T follicular helper cell (primary cell): Measurements from ENCODE around the gene SLC12A8.

Experiments used
- DNase-seq: peaks from one replicate; pipeline ENCODE4 v3.0.0-alpha.2; 2020; ENCODE audit warnings: low read depth

SLC12A8 gene

DNA sequence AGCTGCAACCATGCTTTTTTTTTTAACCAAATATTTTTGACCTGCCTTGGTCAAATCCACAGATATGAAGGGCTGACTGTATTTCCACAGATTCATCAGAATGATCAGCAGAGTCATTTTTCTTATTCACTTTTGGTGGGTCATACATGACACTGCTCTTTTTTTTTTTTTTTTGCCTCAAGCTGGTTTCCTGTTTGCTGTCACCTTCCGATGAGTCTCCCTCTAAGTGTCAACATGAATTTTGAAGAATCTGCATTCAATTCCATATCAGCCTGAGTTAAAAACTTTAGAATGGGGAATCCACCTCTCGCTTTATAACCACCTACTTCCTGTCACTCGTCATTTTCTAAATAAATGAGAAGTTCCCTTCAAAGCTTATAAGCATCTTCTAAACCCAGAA lies 2.2 kb upstream of the SLC12A8 start:
- no peak for DNase-seq

DNA sequence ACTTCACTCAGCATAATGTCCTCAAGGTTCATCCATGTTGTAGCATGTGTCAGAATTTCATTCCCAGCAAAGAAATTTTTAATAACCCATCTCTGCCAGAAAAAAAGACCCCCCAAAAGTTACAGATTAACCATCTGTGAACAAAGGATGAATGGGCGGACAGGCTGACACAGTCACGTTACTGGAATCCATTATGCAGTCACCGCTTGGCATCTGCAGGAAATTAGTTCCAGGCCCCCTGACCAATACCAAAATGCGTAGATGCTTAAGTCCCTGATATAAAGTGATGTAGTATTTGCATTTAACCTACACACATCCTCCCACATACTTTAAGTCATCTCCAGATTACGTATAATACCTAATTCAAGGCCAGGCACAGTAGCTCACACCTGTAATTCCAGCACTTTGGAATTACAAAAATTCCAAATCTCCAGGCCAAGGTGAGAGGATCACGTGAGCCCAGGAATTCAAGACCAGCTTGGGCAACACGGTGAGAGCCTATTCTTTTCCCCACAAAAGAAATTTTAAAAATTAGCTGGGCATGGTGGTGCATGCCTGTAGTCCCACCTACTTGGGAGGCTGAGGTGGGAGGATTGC lies 1.5 kb upstream of the SLC12A8 start:
- DNase-seq: no peak

DNA sequence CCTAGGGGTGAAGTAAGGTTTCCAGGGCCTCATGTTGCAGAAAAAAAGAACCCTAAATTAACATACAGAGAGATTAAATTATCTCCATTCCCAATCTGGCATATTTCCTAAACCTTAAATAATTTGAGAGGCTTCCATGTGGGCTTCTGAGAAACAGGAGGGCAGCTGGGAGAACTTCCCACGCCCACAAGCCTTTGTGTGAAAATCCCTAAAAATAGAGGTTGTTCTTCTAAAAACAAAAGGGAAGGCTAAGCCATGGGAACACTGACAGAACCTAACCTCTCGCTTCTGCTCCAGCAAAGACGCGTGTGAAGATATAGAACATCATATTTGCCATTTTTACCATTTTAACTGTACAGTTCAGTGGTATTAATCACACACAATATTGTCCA lies 812 bp upstream of the SLC12A8 start:
- DNase-seq: no peak

DNA sequence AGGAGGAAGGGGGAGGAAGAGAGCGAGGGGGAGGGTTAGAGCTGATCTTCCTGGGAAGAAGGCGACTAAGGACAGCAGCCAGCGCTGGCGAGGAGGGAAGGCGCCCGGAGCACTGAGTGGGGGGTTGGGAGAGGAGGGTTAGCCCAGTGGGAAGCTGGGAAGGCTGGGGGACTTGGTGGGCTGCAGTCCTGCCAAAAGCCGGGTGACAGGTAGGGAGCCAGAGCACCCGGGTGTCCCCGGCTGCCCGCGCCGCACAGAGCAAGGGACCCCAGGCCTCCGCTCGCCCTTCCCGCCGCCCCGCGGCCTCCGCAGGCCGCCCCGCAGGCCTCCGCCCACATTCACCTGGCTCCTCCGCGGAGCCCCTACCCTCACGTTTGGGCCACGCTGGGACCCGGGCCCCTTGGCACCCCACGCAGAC lies 448 bp downstream of the SLC12A8 start:
- DNase-seq: no peak

DNA sequence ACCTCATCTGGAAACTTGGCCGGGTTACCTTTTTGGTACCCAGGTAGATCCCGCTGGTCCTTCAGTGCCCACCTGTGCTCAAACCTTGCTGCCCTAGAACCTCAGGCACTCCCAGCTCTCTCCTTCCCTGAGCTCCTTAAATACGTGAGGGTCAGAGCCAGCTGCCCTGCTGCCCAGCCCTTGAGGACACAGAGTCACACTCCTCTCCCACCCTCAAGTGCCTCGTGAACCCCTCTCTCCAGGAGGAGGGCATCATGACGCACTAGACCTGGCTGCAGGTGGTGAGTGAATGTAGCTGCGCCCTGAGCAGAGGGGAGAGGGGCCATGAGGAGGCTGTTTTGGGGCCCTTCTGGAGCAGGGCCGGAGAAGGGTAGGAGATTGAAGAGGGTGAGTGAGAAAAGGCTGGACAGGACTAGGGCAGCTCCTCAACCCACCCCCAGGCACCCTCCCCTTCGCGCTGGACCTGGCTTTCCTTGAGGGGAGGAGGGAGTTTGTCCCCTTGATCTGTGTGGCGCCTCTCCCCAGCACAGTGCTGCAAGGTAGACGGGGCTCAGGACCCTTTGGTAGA lies 941 bp downstream of the SLC12A8 start:
- DNase-seq: no peak

DNA sequence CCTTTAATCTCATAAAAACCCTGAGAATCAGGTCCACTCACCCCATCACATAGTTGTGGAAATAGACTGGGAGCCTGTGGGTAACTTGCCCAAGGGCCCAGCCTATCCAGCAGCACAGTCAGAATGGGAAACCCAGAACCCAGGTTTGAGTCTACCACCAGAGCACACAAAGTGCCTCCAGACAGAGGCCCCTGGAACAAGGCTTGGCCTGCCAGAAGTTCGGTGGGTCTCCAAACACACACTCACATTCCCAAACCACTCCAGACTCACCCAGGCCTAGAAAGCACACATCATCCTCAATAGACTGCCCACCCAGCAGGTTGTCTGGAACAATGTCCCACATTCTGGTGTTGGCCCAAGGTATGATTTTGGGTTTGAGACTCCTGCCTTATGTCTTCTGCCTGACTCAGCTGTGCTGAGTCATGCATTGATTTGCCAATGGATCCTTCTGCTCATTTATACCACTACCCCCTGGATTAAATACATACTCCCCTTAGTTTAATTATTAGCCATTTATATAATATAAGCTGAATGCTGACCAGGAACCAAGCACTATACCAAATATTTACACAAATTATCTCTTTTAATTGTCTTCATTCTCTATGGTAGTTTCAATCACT lies 4.5 kb downstream of the SLC12A8 start:
- DNase-seq: no peak

DNA sequence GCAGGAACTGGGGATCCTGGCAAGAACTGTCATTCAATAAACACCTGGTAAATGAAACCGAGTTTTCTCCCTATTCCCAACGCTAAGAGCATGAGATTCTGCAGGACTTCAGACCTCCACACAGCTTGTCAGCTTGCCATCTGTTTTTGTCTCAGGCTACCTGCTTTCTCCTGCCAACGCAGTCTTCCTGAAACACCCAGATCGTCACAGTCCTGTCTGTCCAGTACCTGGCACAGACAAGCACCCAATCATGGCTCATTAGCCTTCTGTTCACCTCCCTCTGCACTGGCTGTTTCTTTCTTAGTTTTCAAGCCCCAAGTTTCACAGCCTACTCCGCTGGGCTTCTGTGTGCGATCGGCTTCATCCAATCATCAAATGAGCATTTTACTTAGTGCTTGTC lies 5.0 kb downstream of the SLC12A8 start:
- no peak for DNase-seq

DNA sequence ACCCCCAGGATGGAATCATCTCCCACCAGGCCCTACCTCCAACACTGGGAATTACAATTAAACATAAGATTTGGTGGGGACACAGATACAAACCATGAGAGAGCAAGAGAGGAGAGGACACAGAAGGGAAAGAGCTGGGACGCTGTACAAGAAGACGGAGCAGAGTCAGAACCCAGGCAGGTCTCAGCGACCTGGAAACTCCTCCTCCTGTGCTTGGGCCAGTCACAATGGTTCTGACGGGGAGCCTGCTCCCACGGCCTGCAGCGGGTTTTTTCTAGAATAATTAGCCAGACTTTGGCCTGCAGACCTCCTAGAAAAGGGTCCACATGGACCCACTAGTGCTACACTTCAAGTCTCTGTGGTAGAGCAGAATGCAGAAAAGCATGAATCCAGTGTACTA lies 5.6 kb downstream of the SLC12A8 start:
- no peak for DNase-seq

DNA sequence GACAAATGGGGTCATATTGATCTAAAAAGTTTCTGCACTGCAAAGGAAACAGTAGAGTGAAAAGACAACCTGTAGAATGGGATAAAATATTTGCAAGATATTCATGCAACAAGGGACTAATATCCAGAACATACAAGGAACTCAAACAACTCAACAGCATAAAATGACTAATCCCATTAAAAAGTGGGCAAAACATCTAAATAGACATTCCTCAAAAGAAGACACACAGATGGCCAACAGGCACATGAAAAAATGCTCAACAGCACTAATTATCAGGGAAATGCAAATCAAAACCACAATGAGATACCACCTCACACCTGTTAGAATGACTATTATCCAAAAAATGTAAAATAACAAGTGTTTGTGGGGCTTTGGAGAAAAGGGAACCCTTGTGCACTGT lies 8.8 kb downstream of the SLC12A8 start:
- no peak for DNase-seq

DNA sequence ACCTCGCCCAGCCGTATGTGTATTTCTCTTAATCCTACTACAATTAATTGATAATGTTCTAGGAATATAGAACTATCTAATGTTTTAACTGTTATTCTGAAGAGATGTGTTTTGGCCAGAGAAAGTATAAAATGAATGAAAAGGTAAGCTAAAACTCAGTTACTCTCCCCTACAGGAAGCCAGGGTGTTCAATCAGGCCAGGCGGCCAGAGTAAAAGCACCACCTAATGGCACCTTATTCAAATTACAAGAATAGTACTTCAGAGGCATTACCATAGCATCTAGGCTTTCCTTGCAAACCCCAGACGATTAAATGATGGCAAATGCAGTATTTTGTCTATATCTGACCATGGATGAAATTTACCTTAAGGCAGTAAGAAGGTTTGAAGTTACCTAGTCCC lies 10.4 kb downstream of the SLC12A8 start:
- DNase-seq: no peak

DNA sequence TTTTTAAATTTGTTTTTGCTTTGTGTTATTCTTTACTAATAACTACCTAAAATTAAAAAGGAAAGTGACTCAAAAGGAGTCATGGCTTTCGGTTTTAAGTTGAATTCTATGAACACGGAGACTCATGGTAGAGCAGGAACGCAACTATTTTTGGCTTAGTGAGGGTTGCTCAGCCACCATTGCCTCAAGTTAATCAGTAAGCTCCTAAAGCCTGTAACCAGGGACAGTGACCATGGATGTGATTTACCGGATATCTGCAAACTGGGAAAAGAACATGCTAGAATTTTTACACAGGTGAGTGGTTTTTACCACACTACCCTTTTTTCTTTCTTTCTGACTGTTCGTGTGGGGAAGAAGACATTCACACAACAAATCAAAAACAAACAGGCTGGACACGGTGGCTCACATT lies 11.8 kb downstream of the SLC12A8 start:
- no peak for DNase-seq

DNA sequence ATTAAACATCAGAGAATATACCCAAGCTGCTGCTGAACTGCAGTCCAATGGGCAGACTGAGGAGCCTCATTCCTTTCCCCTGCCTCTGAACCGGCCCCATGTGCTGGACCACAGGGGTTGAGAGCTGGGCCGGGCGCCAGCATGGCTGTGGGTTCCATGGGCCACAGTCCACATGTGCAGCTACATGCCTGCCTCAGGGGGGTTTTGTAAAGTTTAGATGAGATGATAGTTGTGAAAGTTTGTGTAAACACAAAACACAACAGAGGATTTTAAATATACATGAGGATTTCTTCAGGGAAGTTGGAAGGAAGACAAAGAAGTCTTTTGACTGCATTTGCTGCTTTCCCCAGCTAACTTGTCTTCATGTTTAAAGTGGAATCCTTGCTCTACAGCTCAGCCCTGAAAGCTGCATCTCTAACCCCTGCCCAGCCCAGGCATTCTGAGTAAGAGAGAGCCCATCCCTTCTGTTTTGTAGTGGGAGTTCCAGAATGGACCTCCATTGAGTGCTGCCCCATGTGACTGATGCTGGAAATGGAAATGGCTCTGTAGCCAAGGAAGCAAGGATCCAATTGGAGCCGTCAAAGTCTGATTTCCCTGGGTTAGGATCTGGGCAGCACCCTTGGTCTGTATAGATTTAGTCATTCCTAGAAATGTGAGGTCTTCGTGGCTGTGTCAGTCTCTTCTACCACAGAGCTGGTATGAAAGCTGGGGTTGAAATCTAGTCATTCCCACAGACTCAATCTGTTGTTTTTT lies 17.5 kb downstream of the SLC12A8 start:
- DNase-seq: no peak

DNA sequence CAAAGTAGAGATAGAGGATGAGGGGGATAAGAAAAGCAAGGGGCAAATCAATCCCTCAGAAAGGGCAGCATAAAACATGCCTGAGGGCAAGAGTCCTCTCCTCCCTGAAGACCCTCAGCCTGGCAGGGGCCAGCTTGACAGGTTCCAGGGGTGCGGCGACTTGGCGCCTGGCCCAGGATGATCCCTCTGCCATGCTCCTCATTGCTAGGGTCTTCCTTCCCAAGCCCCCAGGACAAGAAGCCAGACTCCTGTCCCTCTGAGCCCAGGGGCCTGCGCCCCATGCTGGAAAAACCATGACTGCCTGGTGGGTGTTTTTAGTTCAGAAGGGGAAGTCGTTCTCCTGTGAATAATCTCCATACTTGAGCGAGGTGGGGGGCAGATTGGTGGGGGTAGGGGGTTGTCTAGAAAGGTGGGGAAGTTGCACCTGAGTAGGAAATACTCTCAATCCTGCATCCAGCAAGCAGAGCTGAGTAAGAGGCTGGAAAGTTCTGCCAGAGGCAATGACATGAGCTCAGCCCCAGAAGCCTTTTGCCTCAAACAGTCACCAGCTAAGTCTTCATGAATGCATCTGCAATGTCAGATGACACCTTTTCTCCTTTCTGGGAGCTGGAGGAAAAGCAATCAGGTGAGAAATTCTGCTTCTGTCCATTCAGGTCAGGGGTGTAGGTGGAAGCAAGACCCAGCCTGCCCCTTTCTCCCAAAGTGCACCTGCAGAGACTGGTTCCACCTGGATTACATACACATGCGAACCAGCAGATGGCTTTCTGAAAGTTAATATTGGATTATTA lies 18.3 kb downstream of the SLC12A8 start:
- no peak for DNase-seq

DNA sequence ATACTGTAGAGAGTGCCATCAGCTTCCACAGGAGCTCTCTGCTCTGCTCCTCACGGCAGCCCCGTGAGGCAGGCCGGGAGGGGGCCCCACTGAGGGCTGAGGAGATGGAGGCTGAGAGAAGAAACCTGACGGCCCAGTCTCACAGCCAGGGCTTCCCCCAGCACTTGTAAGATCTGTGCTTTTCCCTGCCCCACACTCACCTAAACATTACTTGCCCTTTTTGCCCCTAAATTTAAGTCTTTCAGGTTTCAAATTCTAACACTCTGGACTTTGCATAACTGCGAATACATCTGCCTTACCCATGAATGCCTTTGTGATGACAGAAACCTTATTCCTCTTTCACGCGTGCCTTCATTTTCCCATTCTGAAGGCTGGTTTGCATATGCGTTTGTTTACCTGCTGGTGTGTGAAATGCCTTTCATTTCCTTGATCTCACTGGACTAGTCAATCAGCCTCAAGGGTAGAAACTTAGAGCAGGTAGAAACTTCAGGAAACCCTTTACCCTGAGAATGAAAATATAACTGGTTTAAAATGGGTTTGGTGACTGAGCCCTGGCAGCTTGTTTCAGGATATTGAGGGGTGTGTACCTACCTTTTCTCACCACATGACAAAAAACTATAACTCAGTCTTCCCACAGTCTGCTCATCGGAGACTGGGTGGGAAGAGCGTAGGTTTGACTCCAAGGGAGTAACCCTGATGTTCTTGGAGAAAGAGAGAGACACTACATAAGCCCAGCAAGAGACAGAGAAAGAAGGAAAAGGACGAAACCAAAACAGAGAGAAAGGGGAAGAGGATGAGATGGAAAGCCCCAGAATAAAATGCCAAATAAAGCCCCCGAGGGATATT lies 20.1 kb downstream of the SLC12A8 start:
- no peak for DNase-seq

DNA sequence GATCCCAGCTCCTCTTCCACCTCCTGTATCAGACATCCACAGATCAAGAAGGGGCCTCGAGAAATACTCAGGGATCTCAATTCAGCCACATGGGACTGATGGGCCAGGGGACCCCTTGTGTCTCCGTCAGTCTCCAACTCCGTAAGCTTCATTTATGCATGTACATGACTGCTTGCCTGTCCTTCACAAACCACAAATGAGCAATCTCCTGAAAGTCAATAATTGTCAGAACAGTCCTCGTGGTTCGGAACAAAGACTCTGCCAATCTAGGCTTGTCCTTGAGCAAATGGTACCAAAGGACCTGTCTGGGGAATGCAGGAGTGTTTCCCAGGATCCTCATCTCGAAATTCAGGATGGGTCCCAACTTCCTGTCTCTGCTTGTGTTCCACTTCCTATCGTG lies 20.8 kb downstream of the SLC12A8 start:
- no peak for DNase-seq

DNA sequence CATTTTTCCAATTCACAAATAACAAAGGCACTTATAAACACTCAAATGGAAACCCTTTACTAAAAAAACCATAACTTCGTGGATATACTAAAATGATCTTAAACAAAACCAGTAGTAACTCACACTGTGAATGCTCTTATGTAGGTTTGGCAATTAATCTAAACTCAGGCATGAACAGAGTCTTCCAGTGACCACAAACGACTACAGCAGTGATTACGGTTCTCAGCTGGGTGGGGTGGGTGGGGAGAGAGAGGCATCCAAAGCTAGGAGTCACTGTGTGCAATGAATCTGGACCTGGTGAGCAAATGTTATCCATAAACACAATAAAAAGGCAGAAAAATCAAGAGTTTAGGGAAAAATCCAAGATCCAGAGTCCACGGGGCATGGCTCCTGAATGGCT lies 21.3 kb downstream of the SLC12A8 start:
- DNase-seq: no peak

DNA sequence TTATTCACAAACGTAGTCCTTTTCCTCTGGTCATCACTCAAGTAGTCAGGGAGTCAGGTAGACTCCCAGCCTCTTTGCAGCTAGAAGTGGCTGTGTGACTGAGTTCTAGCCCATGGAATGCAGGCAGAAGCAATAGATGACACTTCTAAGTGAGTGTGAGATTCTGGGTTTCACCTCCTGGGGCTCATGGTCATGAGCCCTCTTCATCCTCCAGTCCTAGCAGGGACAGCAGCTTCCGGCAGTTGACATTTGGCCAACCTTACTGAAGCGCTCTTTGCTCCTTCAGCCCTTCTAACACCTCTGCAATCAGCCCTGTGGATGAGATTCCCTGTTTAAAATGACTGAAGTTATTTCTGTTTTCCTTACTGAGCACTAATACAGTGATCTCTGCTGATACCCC lies 21.8 kb downstream of the SLC12A8 start:
- no peak for DNase-seq

DNA sequence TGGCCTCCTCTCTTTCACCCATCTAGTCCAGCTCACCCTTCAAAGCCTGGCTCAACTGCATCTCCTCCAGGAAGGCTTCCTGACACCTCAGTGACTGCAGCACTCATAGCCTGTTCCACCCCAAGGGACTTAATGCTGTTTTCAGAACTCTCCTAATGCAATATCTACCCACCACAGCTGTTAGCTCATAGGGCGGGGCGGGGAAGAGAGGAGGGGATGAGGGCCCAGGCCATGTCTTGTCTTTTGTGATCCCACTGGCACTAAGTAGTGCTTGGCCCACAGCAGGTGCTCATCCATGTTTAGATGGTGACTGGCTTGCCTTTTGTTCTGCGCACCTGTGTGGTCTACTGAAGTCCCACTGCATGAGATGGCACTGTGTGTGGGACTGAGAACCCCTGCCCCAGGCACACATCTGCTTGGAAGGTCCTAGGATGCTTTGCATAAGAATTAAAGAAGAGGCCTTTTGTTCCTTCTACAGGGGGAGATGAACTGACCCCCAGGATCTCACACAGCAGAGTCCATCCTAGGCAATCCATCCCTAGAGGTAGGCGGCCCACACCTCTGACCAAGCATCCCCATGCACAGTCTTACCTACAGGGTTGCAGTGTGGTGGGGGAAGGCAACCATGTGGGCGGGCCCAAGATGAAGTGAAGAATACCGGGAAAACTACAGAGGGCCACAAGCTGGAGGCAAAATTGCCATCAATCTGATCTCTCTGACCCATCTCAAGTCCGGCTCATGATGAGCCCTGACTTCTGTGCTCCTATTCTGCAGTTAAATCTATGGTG lies 23.0 kb downstream of the SLC12A8 start:
- DNase-seq: no peak

DNA sequence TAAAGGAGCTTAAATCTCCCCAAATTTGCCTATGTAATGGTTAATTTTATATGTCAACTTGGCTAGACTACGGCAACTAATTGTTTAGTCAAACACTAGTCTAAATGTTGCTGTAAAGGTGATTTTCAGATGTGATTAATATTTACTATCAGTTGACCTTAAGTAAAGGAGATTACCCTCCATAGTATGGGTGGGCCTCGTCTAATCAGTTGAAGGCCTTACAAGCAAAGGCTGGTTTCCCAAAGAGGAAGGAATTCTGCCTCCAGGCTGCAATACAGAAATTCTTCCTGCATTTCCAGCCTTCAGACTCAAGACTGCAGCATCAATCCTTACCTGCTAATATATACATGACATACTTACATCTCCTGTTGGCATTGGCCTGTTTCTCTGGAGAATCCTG lies 23.6 kb downstream of the SLC12A8 start:
- no peak for DNase-seq

DNA sequence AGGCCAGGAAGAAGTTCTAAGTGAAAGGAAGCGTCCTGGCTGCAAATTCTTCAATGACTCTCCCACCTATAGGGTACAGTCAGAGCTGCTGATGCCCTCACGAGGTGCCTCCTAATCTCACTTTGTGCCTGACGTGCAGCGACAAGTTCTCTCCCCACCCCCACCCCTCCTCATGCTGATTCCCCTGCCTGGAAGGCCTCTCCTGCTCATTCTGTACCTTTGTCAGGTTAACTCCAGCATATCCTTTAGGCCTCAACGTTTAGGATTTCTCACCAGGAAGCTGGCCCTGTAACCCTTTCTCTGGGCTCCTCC lies 25.0 kb downstream of the SLC12A8 start:
- no peak for DNase-seq
